ENCODE data around the gene LRG1.

Gene LRG1

GRCh38 chr19:4506449-4507149 is 33.2 kb downstream of the LRG1 start:
- DNase-seq, result no peak

- DNase-seq, result no peak
Measured at GRCh38 chr19:4505570-4506448, 34.0 kb downstream of the LRG1 start.

- DNase-seq, result no peak
Measured at GRCh38 chr19:4504891-4505569, 34.8 kb downstream of the LRG1 start.

GRCh38 chr19:4504297-4504701 is 35.5 kb downstream of the LRG1 start:
- DNase-seq, result no peak

GRCh38 chr19:4503825-4504170 is 36.0 kb downstream of the LRG1 start:
- DNase-seq, result no peak

- no peak for DNase-seq
Measured at GRCh38 chr19:4503132-4503824, 36.6 kb downstream of the LRG1 start.

GRCh38 chr19:4502282-4503131 is 37.3 kb downstream of the LRG1 start:
- DNase-seq, result no peak

GRCh38 chr19:4501691-4502090 is 38.1 kb downstream of the LRG1 start:
- no peak for DNase-seq

GRCh38 chr19:4500841-4501591 is 38.8 kb downstream of the LRG1 start:
- DNase-seq, result no peak

GRCh38 chr19:4499855-4500254 is 40.0 kb downstream of the LRG1 start:
- no peak for DNase-seq

- no peak for DNase-seq
Measured at GRCh38 chr19:4499318-4499717, 40.5 kb downstream of the LRG1 start.

GRCh38 chr19:4498694-4499093 is 41.1 kb downstream of the LRG1 start:
- DNase-seq, result no peak

- no peak for DNase-seq
Measured at GRCh38 chr19:4497770-4498389, 42.0 kb downstream of the LRG1 start.

GRCh38 chr19:4496304-4496703 is 43.5 kb downstream of the LRG1 start:
- DNase-seq, result no peak

- DNase-seq, result no peak
Measured at GRCh38 chr19:4495471-4495870, 44.4 kb downstream of the LRG1 start.

- DNase-seq, result no peak
Measured at GRCh38 chr19:4494691-4495064, 45.2 kb downstream of the LRG1 start.

GRCh38 chr19:4493929-4494690 is 45.7 kb downstream of the LRG1 start:
- DNase-seq, result no peak

GRCh38 chr19:4493104-4493928 is 46.5 kb downstream of the LRG1 start:
- no peak for DNase-seq
